ENCODE results near the gene BDP1.
"Not testable (repeated sequence)": the region's sequence is repeated elsewhere in the genome, so short reads cannot be mapped to it uniquely, and the experiment has no call there.

- not testable (repeated sequence) for TF ChIP-seq POLR2A, CTCF (IDR thresholded peaks at IDR 0.05)
Measured at GRCh38 chr5:71571811-71572210, 116.4 kb downstream of the BDP1 start.
